PC-3 (cell line): ENCODE results near the gene LPCAT1. TPM values are rescaled to one million over a fixed set of nuclear protein-coding genes. Genes with fewer than 3 reads are reported as not detected.

ENCODE experiments used
- ATAC-seq: fragments of 200-7000 bp; cut with Tn5 transposase; 2 replicates; pipeline ENCODE4 v1.9.1; 2020; ENCODE audit warnings: mild to moderate bottlenecking, moderate library complexity
- BruUV-seq: library from RNA; stranded (reverse); fragments of 400-500 nt; replicated peaks from 2 replicates; lab custom pipeline; 2021; lab: Mats Ljungman, UMichigan
- CTCF ChIA-PET: fragments of 300-600 bp; sonication (Branson Sonifier 250); formaldehyde crosslinking; loops from one replicate; lab custom pipeline; 2022; ENCODE audit warnings: antibody characterized with exemption; lab: Charles Lee
- POLR2A ChIA-PET: fragments of 300-600 bp; sonication (Branson Sonifier 250); formaldehyde crosslinking; loops from one replicate; lab custom pipeline; 2022; ENCODE audit warnings: antibody characterized with exemption; ENCODE audit not compliant: unreplicated experiment; lab: Charles Lee
- DNase-seq: peaks from one replicate; pipeline ENCODE4 v3.0.0-alpha.2; 2015
- H2AFZ ChIP-seq: fragments of 300-600 bp; sonication (generic); 2 replicates; pipeline ENCODE4 v1.6.0; 2016; ENCODE audit warnings: antibody characterized with exemption, low read length
- H3F3A ChIP-seq: fragments of 300-600 bp; sonication (generic); one replicate; pipeline ENCODE4 v1.6.0; 2017; ENCODE audit warnings: antibody characterized with exemption, low read length, control low read depth, mild to moderate bottlenecking; ENCODE audit not compliant: unreplicated experiment
- H3K27ac ChIP-seq: fragments of 300-600 bp; sonication (generic); 2 replicates; pipeline ENCODE4 v1.5.1; 2016; ENCODE audit warnings: mild to moderate bottlenecking, low read length
- H3K27me3 ChIP-seq: fragments of 300-600 bp; sonication (generic); 2 replicates; pipeline ENCODE4 v1.6.1; 2016; ENCODE audit warnings: low read length, mixed read lengths
- H3K36me3 ChIP-seq: fragments of 300-600 bp; sonication (generic); 2 replicates; pipeline ENCODE4 v1.6.1; 2016; ENCODE audit warnings: low read depth, mixed run types, low read length, mixed read lengths
- H3K4me1 ChIP-seq: fragments of 300-600 bp; sonication (generic); 2 replicates; pipeline ENCODE4 v1.5.1; 2016; ENCODE audit warnings: low read length; ENCODE audit not compliant: insufficient read depth
- H3K4me2 ChIP-seq: fragments of 300-600 bp; sonication (generic); 2 replicates; pipeline ENCODE4 v1.6.0; 2016; ENCODE audit warnings: low read length
- H3K4me3 ChIP-seq: fragments of 300-600 bp; sonication (generic); 2 replicates; pipeline ENCODE4 v1.5.1; 2016; ENCODE audit warnings: mild to moderate bottlenecking, low read length, mixed read lengths
- H3K79me2 ChIP-seq: fragments of 300-600 bp; sonication (generic); 2 replicates; pipeline ENCODE4 v1.6.1; 2017; ENCODE audit warnings: low read length, mixed read lengths
- H3K9ac ChIP-seq: fragments of 300-600 bp; sonication (generic); 2 replicates; pipeline ENCODE4 v1.6.0; 2016; ENCODE audit warnings: mild to moderate bottlenecking, low read length
- H3K9me2 ChIP-seq: fragments of 300-600 bp; sonication (generic); replicated peaks from 2 replicates; pipeline ENCODE4 v1.6.1; 2016; ENCODE audit warnings: mixed run types, low read length, mixed read lengths
- H3K9me3 ChIP-seq: fragments of 300-600 bp; sonication (generic); 2 replicates; pipeline ENCODE4 v1.6.1; 2016; ENCODE audit warnings: low read length, mixed read lengths
- H4K20me1 ChIP-seq: fragments of 300-600 bp; sonication (generic); 2 replicates; pipeline ENCODE4 v1.6.1; 2016; ENCODE audit warnings: low read length, mixed read lengths
- CTCF ChIP-seq: fragments of 300-600 bp; sonication (generic); conservative IDR thresholded peaks from 2 replicates; pipeline ENCODE4 v1.5.1; 2017; ENCODE audit warnings: antibody characterized with exemption, low read depth, mild to moderate bottlenecking, low read length
- EZH2 ChIP-seq: fragments of 300-600 bp; sonication (generic); IDR thresholded peaks from one replicate; pipeline ENCODE4 v1.6.1; 2017; ENCODE audit warnings: antibody characterized with exemption, mild to moderate bottlenecking, low read length; ENCODE audit not compliant: unreplicated experiment
- EZH2phosphoT487 ChIP-seq: fragments of 300-600 bp; sonication (generic); IDR thresholded peaks from 2 replicates; pipeline ENCODE4 v1.6.1; 2018; ENCODE audit warnings: mild to moderate bottlenecking, antibody characterized with exemption, low read length, borderline replicate concordance
- intact Hi-C: fragments of 100-400 bp; cut with micrococcal nuclease; formaldehyde crosslinking; loops from 2 replicates; pipeline ENCODE4 v1.9.0; 2023
- total RNA-seq: library from RNA; depleted of rRNA; stranded (reverse); fragments of >200 nt; gene quantifications from 2 replicates; pipeline ENCODE4 v1.2.3, GENCODE V29; 2014

Gene LPCAT1
- total RNA-seq, 1 experiment from 2014 or later, result 121 TPM

GRCh38 chr5:1548702-1549474 lies 25.1 kb upstream of the LPCAT1 start:
- H3K27me3 ChIP-seq, result no peaks in the 10 kb centered on the region
- H3K79me2 ChIP-seq, result no peaks in the 10 kb centered on the region
- H3K9ac ChIP-seq, result no peak overlapping the region
- H3K36me3 ChIP-seq, result no peaks in the 10 kb centered on the region
- intact Hi-C loops, result no loop called here
- H3K9me3 ChIP-seq, result no peaks in the 10 kb centered on the region
- H3K4me3 ChIP-seq, result no peak overlapping the region
- no peak overlapping the region for H2AFZ ChIP-seq
- DNase-seq, result no peak
- H3K27ac ChIP-seq, result no peak overlapping the region
- ATAC-seq, result no peak
- no peak for TF ChIP-seq CTCF
- TF ChIP-seq EZH2, result no peak
- TF ChIP-seq EZH2phosphoT487, result no peak
- ChIA-PET CTCF (no interaction called here), POLR2A (no interaction called here)
- peaks cover 42% of the 10 kb centered on the region for H3K4me1 ChIP-seq
- H3F3A ChIP-seq, result peaks cover 6% of the 10 kb centered on the region
- no TSS peak for BruUV-seq
- no peaks in the 10 kb centered on the region for H4K20me1 ChIP-seq
- peak overlapping the region; percentile 48 for H3K4me2 ChIP-seq
- H3K9me2 ChIP-seq, result no peaks in the 10 kb centered on the region

- Histone ChIP-seq H3K4me3 (no peak overlapping the region), H3F3A (peaks cover 6% of the 10 kb centered on the region), H3K9me3 (no peaks in the 10 kb centered on the region), H3K79me2 (no peaks in the 10 kb centered on the region), H3K9ac (no peak overlapping the region), H3K9me2 (no peaks in the 10 kb centered on the region), H3K4me1 (peaks cover 46% of the 10 kb centered on the region), H4K20me1 (no peaks in the 10 kb centered on the region), H3K4me2 (no peak overlapping the region), H3K36me3 (no peaks in the 10 kb centered on the region), H3K27me3 (no peaks in the 10 kb centered on the region), H3K27ac (no peak overlapping the region), H2AFZ (no peak overlapping the region)
- DNase-seq, result no peak
- CTCF ChIA-PET, result no interaction called here
- POLR2A ChIA-PET, result no interaction called here
- TF ChIP-seq CTCF (no peak), EZH2phosphoT487 (no peak), EZH2 (no peak)
- intact Hi-C loops, result no loop called here
- no peak for ATAC-seq
- BruUV-seq, result no TSS peak
These were observed 23.9 kb upstream of the LPCAT1 start for GRCh38 chr5:1547655-1548054.

GRCh38 chr5:1547236-1547635 lies 23.5 kb upstream of the LPCAT1 start:
- peak overlapping the region; percentile 60 for H3K27ac ChIP-seq
- DNase-seq (no peak), ATAC-seq (no peak)
- no peaks in the 10 kb centered on the region for H3K79me2 ChIP-seq
- TF ChIP-seq EZH2, result no peak
- TF ChIP-seq CTCF, result no peak
- TF ChIP-seq EZH2phosphoT487, result no peak
- H3K36me3 ChIP-seq, result no peaks in the 10 kb centered on the region
- POLR2A ChIA-PET, result no interaction called here
- H2AFZ ChIP-seq, result no peak overlapping the region
- no TSS peak for BruUV-seq
- no peaks in the 10 kb centered on the region for H3K9me3 ChIP-seq
- H3K9ac ChIP-seq, result no peak overlapping the region
- peaks cover 49% of the 10 kb centered on the region for H3K4me1 ChIP-seq
- H3K27me3 ChIP-seq, result no peaks in the 10 kb centered on the region
- H4K20me1 ChIP-seq, result no peaks in the 10 kb centered on the region
- H3K4me3 ChIP-seq, result no peak overlapping the region
- intact Hi-C loops, result no loop called here
- H3K9me2 ChIP-seq, result no peaks in the 10 kb centered on the region
- no peak overlapping the region for H3K4me2 ChIP-seq
- CTCF ChIA-PET, result no interaction called here
- peaks cover 6% of the 10 kb centered on the region for H3F3A ChIP-seq
